Activated T-helper 2 cell treated with anti-CD3 and anti-CD28 coated beads, Interferon-gamma antibody, Interleukin-2, Interleukin-4, amounts not matched to agents 10 μg/mL and 5 μg/mL and 100 μg/mL, durations not matched to agents 14 hours and 24 hours and 36 hours (primary cell): ENCODE measurements around the gene CEP43. TPM values are rescaled to one million over a fixed set of nuclear protein-coding genes. Genes with fewer than 3 reads are reported as not detected.
A peak's percentile ranks its signal among the peaks of the same experiment; 100 is the strongest.

Source experiments
- DNase-seq: peaks from one replicate; pipeline ENCODE4 v3.0.0; 2021; ENCODE audit warnings: low spot score
- H3K27ac Mint-ChIP-seq: one replicate; pipeline ENCODE4 v1.8.0; 2021; ENCODE audit warnings: mixed read lengths
- H3K27me3 Mint-ChIP-seq: one replicate; pipeline ENCODE4 v1.8.0; 2021; ENCODE audit warnings: low read depth, mixed read lengths
- H3K36me3 Mint-ChIP-seq: one replicate; pipeline ENCODE4 v1.8.0; 2021; ENCODE audit warnings: low read depth, mixed read lengths
- H3K4me1 Mint-ChIP-seq: one replicate; pipeline ENCODE4 v1.8.0; 2021; ENCODE audit warnings: low read depth, mixed read lengths
- H3K4me3 Mint-ChIP-seq: one replicate; pipeline ENCODE4 v1.8.0; 2021; ENCODE audit warnings: low read depth, mild to moderate bottlenecking, moderate library complexity, mixed read lengths
- H3K9me3 Mint-ChIP-seq: one replicate; pipeline ENCODE4 v1.8.0; 2021; ENCODE audit warnings: mixed read lengths
- intact Hi-C: fragments of 100-400 bp; cut with micrococcal nuclease; formaldehyde crosslinking; loops from one replicate; pipeline ENCODE4 v1.15.1; 2023
- total RNA-seq: library from RNA; stranded (reverse); gene quantifications from 2 replicates; pipeline ENCODE4 v1.2.3, GENCODE V29; 2022

CEP43 gene
- total RNA-seq, 1 donor from 2014 or later: 18.1 TPM

DNA sequence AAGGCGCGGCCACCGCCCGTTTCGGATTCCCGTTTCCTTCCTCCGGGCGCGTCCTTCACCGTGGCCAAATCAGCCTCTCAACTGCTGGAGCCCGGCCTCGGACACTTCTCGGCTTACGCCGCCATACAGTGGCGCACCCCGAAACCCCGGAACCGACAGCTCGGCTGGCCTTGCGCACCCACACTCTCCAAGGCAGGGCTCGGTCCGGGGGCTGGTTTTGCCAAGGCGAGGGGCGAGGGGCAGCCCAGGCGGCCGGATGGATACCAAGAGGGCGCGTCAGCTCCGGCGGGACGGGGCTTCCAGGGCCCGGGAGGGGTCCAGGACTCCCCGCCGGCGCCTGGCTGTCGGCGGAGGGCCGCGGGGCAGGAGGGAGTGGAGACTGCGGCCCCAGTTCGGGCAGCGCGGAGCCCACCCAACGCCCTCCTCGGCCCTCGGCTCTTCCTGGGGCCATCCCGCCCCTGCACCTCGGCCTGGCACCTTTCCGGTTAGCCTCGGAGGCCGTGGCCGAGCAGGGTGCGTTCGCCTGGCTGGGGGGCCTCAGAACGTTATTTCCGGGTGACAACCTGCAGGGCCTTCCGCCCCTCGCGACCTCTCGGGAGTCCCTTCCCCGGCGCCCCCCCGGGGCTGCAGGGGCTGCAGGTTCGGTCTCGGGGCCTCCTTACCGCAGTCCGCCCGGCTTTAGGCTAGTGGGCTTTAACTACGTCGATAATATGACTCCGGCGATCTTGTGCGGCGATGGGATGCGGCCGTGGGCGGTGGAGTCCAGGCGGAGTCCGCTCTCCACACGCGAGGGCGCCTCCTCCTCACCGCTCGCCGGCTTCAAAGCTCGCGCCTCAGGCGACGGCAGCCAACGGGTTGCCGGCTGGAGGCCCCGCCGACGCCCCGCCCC lies 697 bp upstream of the CEP43 start:
- H3K36me3 Mint-ChIP-seq: peaks cover 43% of the 10 kb centered on the region
- intact Hi-C loops: loop anchor here (1.0 to 5.0 kb wide), 8 partner anchors 41 to 371 kb away; partner anchors contain the start of gene RPS6KA2
- peak; percentile 19 for DNase-seq
- peak overlapping the region; percentile 80 for H3K27ac Mint-ChIP-seq
- no peaks in the 10 kb centered on the region for H3K27me3 Mint-ChIP-seq
- H3K4me1 Mint-ChIP-seq: peaks cover 39% of the 10 kb centered on the region
- H3K9me3 Mint-ChIP-seq: no peaks in the 10 kb centered on the region
- H3K4me3 Mint-ChIP-seq: peak overlapping the region; percentile 87

DNA sequence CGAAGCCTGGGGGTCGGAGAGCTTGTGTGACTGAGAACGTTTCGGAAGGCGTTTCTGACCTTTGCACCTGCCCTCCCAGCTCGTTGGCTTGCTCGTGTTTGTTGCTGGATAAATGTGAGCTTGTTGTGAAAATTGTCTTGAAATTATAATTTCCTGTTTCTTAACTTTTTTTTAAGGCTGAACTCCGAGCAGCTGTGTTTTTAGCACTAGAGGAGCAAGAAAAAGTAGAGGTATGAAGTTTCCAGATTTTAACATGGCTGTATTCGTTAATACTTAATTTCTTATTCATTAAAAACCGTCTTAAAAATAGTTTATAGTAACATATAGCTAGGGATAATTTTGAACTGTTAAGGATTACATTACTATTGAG lies 672 bp downstream of the CEP43 start:
- intact Hi-C loops: loop anchor here (1.0 to 5.0 kb wide), 8 partner anchors 43 to 373 kb away; partner anchors contain the start of gene RPS6KA2
- Mint-ChIP-seq H3K27me3 (no peaks in the 10 kb centered on the region), H3K9me3 (no peaks in the 10 kb centered on the region), H3K4me3 (peak overlapping the region; percentile 87), H3K27ac (peak overlapping the region; percentile 58), H3K36me3 (peaks cover 40% of the 10 kb centered on the region), H3K4me1 (peaks cover 34% of the 10 kb centered on the region)
- DNase-seq: no peak

DNA sequence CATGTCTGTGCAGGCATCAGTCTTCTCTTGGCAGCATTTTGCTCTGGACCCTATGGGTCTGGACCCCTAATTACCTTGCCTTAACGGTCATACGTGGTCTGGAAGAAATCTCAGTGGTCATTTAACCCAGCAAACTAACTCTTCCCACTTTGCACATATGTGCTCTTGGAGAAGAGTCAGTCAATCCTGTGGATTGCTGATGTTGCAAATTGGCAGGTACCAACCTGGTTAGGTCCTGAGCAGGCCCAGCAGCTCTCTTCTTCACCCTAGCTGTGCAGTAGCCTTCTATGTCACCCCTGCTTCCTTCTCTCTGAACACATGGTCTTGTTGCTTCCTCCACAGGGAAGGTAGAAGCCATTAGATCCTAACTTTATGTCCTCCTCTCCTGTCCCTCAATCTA lies 1.6 kb downstream of the CEP43 start:
- intact Hi-C loops: no loop called here
- H3K27me3 Mint-ChIP-seq: no peaks in the 10 kb centered on the region
- peak overlapping the region; percentile 87 for H3K4me3 Mint-ChIP-seq
- no peaks in the 10 kb centered on the region for H3K9me3 Mint-ChIP-seq
- peaks cover 44% of the 10 kb centered on the region for H3K36me3 Mint-ChIP-seq
- peak overlapping the region; percentile 40 for H3K27ac Mint-ChIP-seq
- no peak for DNase-seq
- H3K4me1 Mint-ChIP-seq: peaks cover 34% of the 10 kb centered on the region

DNA sequence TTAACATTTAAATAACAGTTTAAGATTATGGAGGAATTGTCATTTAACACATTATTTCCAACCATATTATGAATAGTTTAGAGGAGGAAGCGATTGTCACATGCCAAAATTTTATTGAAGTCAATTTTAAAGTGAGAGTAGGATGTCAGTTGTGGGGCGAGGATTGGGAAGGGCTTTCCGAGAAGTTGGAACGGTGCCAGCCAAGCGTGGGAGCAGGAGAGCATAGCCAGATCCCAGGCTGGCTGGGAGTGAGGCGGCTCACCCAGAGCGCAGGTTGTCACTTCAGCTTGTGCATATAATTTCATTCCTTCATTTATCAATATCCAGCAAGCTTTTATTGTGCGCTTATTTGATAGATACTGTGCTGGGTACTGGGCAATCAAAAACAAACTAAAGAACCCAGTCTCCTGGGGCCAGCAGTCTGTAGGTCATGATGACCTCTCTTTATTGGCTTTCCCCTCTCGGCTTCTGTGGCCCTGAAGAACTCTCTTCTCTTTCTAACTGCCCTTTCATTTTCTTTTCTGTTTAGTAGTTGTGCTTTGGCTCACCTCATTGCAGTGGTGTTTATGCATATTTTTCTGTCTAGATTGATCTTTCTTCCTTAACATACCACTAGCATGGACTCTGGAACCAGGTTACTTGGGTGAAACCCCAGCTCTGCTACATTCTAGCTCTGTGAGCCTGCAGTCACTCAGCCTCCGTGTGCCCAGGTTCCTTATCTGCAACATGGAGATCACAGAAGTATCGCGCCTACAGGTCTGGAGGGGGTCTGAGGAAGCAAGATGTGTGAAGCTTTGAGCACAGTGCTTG lies 6.4 kb downstream of the CEP43 start:
- no peaks in the 10 kb centered on the region for H3K9me3 Mint-ChIP-seq
- peaks cover 16% of the 10 kb centered on the region for H3K4me1 Mint-ChIP-seq
- H3K27ac Mint-ChIP-seq: no peak overlapping the region
- intact Hi-C loops: no loop called here
- H3K4me3 Mint-ChIP-seq: no peak overlapping the region
- no peak for DNase-seq
- H3K36me3 Mint-ChIP-seq: peaks cover 62% of the 10 kb centered on the region
- H3K27me3 Mint-ChIP-seq: no peaks in the 10 kb centered on the region

DNA sequence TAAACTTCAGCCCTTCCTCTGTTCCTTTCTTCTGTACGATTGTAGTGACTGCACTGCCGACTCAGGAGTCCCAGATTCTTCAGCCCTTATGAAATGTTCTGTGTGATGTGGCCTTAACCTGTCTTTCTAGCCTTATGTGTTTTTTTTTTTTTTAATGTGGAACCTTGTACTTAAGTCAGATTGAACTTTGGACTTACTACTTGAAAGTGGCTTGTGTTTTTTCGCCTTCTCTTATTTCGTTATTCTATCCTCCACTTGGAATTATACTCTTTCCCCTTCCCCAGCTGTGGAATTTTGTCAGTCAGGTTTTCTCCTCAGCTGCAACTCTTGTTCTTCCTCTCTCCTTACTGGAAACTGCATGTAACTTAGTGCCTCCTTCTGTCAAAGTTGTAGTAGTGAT lies 8.8 kb downstream of the CEP43 start:
- Mint-ChIP-seq H3K4me3 (no peak overlapping the region), H3K9me3 (no peaks in the 10 kb centered on the region), H3K36me3 (peaks cover 65% of the 10 kb centered on the region), H3K4me1 (peaks cover 3% of the 10 kb centered on the region), H3K27ac (no peak overlapping the region), H3K27me3 (no peaks in the 10 kb centered on the region)
- intact Hi-C loops: no loop called here
- no peak for DNase-seq

DNA sequence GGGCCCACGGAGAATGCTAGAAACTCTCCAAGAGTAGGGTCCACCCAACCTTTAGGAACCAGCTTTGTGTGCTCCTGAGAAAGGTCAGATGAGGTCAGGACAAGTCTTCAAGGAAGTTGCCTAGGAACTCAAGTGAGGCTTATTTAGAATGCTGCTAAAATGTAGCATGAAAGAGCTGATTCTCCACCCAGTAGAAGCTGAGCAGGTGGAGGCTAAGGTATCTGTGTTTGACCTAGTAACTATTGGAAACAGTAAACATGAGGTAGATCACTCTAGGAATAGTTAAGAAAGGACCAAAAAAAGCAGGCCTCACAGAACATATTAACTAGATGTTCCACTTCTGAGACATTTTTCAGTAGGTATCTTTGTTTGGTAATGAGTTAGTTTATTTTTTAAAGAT lies 13.9 kb downstream of the CEP43 start:
- intact Hi-C loops: no loop called here
- Mint-ChIP-seq H3K36me3 (peaks cover 51% of the 10 kb centered on the region), H3K27me3 (no peaks in the 10 kb centered on the region), H3K27ac (no peak overlapping the region), H3K9me3 (no peaks in the 10 kb centered on the region), H3K4me1 (peaks cover 3% of the 10 kb centered on the region), H3K4me3 (no peak overlapping the region)
- no peak for DNase-seq

DNA sequence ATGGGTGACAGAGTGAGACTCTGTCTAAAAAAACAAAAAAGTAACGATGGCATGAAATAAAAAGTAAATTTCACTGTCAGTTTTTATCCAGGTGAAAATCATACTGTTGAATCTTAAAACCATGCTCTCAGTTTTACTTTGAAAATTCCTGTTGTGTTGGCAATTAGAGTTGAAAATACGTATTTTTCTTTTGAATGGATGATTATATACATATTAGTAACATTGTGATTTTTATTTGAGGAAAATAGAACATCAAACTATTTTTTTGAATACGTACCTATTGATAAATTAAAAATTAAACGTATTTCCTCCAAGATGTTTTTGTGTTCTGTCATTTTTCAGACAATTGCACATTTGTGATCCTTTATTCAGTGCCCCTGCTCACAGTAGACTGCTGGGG lies 14.7 kb downstream of the CEP43 start:
- Mint-ChIP-seq H3K4me3 (no peak overlapping the region), H3K36me3 (peaks cover 44% of the 10 kb centered on the region), H3K27ac (no peak overlapping the region), H3K4me1 (peaks cover 3% of the 10 kb centered on the region), H3K27me3 (no peaks in the 10 kb centered on the region), H3K9me3 (no peaks in the 10 kb centered on the region)
- intact Hi-C loops: no loop called here
- no peak for DNase-seq

DNA sequence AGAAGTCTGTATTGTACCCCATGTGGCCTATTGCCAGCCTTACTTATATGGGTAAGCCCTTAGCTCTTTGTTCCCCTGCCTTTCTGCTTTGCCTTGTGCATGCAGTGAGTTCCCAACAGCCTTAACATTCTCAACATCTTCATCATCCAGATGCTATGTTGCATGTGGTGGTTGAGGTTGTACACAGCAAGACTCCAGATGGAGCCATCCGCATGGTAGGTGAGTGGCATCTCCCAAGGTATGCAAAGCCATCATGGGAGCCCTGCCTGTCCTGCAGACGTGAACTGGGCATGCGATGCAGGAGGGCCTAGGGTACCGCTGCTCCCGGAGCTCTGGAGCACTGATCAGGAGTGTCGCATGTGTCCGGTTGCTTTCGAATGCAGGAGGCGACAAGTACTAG lies 16.1 kb downstream of the CEP43 start:
- H3K4me1 Mint-ChIP-seq: peaks cover 2% of the 10 kb centered on the region
- peaks cover 42% of the 10 kb centered on the region for H3K36me3 Mint-ChIP-seq
- intact Hi-C loops: no loop called here
- no peak overlapping the region for H3K4me3 Mint-ChIP-seq
- H3K27ac Mint-ChIP-seq: no peak overlapping the region
- DNase-seq: no peak
- H3K27me3 Mint-ChIP-seq: no peaks in the 10 kb centered on the region
- no peaks in the 10 kb centered on the region for H3K9me3 Mint-ChIP-seq

DNA sequence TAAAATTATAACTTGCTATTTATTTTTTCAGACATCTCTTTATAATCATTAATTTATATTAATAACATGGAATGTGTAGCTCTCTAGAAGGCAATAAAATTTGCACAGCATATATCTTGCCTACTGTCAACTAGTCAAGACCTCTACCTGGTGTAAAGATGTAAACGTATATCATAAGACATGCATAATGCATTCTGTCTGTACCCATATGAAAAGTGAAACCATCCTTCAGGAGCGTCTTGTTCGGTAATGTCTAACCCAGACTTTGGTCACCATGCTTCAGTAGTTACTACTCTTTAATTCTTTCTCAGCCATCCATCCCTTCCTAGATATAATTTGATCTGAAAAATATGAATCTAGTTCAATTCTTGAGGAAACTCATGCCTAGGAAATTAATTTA lies 21.0 kb downstream of the CEP43 start:
- Mint-ChIP-seq H3K36me3 (peaks cover 18% of the 10 kb centered on the region), H3K4me1 (peaks cover 2% of the 10 kb centered on the region)

DNA sequence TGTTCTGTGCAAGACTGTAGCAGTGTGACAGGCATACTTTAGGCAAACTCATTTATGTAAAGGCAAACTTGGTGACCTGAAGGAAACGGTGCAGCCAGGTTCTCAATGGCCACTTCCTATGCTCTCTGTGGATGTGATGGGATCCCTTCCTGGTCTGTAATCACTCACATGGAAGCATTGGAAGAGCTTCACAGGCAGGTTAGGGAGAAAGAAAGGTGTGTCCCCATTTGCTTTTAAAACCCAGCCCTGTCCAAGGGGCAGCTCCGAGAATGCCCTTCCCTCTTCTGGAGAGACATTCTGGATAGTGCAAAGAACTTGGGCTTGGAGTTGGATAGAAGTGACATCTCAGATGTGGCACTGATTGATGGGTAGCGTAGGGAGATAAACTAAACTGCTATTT lies 28.1 kb downstream of the CEP43 start:
- no peak for DNase-seq
- H3K27me3 Mint-ChIP-seq: no peaks in the 10 kb centered on the region
- H3K27ac Mint-ChIP-seq: no peak overlapping the region
- H3K4me3 Mint-ChIP-seq: no peak overlapping the region
- H3K4me1 Mint-ChIP-seq: peaks cover 6% of the 10 kb centered on the region
- H3K36me3 Mint-ChIP-seq: peaks cover 59% of the 10 kb centered on the region
- intact Hi-C loops: no loop called here
- no peaks in the 10 kb centered on the region for H3K9me3 Mint-ChIP-seq

More for the DNA sequence above, 21.0 kb downstream of the CEP43 start:
- no peaks in the 10 kb centered on the region for H3K27me3 Mint-ChIP-seq
- no peak overlapping the region for H3K27ac Mint-ChIP-seq
- intact Hi-C loops: no loop called here
- no peak overlapping the region for H3K4me3 Mint-ChIP-seq
- DNase-seq: no peak
- H3K9me3 Mint-ChIP-seq: no peaks in the 10 kb centered on the region

DNA sequence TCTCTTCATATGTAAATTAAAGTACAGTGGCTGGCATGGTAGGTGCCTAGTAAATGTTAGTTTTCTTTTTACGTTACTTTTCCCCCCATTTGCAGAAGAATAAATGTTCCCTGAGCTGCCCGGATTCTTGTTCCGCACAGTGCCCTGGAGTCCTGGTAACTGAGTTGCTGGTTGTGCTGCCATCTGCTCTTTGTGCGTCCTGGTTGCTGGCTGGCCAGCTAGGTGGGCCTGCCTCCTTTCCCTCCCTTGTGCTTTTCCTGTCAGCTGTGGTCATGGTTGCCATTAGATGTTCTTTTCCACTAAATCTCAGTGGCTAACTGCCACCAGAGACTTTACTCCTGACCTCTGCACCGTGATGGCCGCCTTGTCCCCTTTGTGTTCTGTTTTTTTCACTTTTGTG lies 28.6 kb downstream of the CEP43 start:
- Mint-ChIP-seq H3K9me3 (no peaks in the 10 kb centered on the region), H3K4me3 (no peak overlapping the region), H3K27ac (no peak overlapping the region), H3K27me3 (no peaks in the 10 kb centered on the region), H3K36me3 (peaks cover 57% of the 10 kb centered on the region), H3K4me1 (peaks cover 6% of the 10 kb centered on the region)
- DNase-seq: no peak
- intact Hi-C loops: no loop called here

DNA sequence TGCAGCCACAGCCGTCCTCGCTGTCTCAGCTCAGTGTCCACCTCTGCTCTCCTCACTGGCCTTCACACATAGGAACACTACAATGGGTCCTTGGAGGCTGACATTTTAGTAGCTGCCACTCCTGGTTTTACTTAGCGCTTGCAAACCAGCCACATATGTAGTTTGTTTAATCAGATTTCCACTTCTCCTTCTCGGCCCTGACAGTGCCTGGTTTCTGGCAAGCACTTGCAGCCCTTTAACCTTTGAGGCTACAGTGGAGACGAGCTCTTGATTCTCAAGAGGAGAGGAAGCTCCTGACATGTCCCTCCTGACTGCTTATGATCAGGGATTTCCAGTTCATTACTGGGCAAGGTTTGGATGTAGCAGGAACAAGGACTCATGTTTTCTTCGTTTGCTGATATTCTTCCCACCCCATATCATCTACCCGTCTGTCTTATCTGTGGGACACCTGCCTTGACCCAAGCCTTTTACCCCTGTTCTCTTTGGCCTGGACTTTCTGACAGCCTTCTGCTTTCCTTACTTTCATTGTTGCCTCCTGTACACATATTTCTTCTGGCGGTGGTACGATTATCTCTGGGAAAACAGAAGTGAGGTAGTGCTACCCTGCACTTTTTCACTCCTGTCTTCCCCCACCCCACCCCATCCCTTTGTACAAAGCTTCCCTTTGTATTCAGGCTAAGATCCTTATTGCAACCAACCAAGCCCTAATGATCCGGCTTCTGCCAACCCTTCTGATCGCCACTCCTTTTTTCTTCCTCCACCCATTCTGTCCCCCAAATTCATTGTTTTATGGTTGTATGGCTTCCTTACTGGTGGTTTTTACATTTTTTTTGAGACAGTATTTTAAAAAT lies 31.2 kb downstream of the CEP43 start:
- Mint-ChIP-seq H3K4me3 (no peak overlapping the region), H3K9me3 (no peaks in the 10 kb centered on the region), H3K36me3 (peaks cover 74% of the 10 kb centered on the region), H3K27me3 (no peaks in the 10 kb centered on the region), H3K27ac (no peak overlapping the region), H3K4me1 (peaks cover 6% of the 10 kb centered on the region)
- no peak for DNase-seq
- intact Hi-C loops: no loop called here
